Caco-2 (cell line): ENCODE results near the gene PPP2R5C. TPM values are rescaled to one million over a fixed set of nuclear protein-coding genes. Genes with fewer than 3 reads are reported as not detected.
A peak's percentile ranks its signal among the peaks of the same experiment; 100 is the strongest.

Experiments
- BruUV-seq: library from RNA; stranded (reverse); fragments of 400-500 nt; replicated peaks from 2 replicates; lab custom pipeline; 2021; lab: Mats Ljungman, UMichigan
- CTCF ChIA-PET: fragments of 300-600 bp; sonication (Branson Sonifier 250); formaldehyde crosslinking; loops from one replicate; lab custom pipeline; 2022; ENCODE audit warnings: antibody characterized with exemption; lab: Charles Lee
- POLR2A ChIA-PET: fragments of 300-600 bp; sonication (Branson Sonifier 250); formaldehyde crosslinking; loops from one replicate; lab custom pipeline; 2022; ENCODE audit warnings: antibody characterized with exemption; lab: Charles Lee
- DNase-seq, 2 experiments: peaks; one replicate each; pipeline versions ENCODE4 v3.0.0 to v3.0.0-alpha.2; 2020 to 2022
- H3K27me3 ChIP-seq: replicated peaks from 2 replicates; pipeline ENCODE4 v1.6.0; 2011; ENCODE audit warnings: low read length; ENCODE audit not compliant: control insufficient read depth, insufficient read depth
- H3K36me3 ChIP-seq: 2 replicates; pipeline ENCODE4 v1.5.1; 2011; ENCODE audit warnings: low read length; ENCODE audit not compliant: control insufficient read depth, insufficient read depth
- H3K4me1 ChIP-seq: fragments of 250-450 bp; sonication (Bioruptor Pico); 2 replicates; pipeline ENCODE4 v1.5.1; 2020; ENCODE audit warnings: mild to moderate bottlenecking
- H3K4me3 ChIP-seq: 2 replicates; pipeline ENCODE4 v1.5.1; 2011; ENCODE audit warnings: low read depth, mild to moderate bottlenecking, control low read depth, low read length
- H3K9me3 ChIP-seq: fragments of 250-450 bp; sonication (Bioruptor Pico); 2 replicates; pipeline ENCODE4 v1.5.1; 2020; ENCODE audit warnings: mild to moderate bottlenecking, moderate library complexity
- H3K27ac Mint-ChIP-seq: one replicate; pipeline ENCODE4 v1.8.0; 2022; ENCODE audit warnings: mixed read lengths; ENCODE audit not compliant: unreplicated experiment
- H3K27me3 Mint-ChIP-seq: one replicate; pipeline ENCODE4 v1.8.0; 2022; ENCODE audit warnings: mixed read lengths; ENCODE audit not compliant: insufficient read depth, unreplicated experiment
- H3K36me3 Mint-ChIP-seq: one replicate; pipeline ENCODE4 v1.8.0; 2022; ENCODE audit warnings: mild to moderate bottlenecking, mixed read lengths; ENCODE audit not compliant: insufficient read depth, unreplicated experiment
- H3K4me1 Mint-ChIP-seq: one replicate; pipeline ENCODE4 v1.8.0; 2022; ENCODE audit warnings: low read depth, mixed read lengths; ENCODE audit not compliant: unreplicated experiment
- H3K4me3 Mint-ChIP-seq: one replicate; pipeline ENCODE4 v1.8.0; 2022; ENCODE audit warnings: mild to moderate bottlenecking, moderate library complexity, mixed read lengths; ENCODE audit not compliant: unreplicated experiment
- H3K9me3 Mint-ChIP-seq: one replicate; pipeline ENCODE4 v1.8.0; 2022; ENCODE audit warnings: mixed read lengths; ENCODE audit not compliant: unreplicated experiment
- intact Hi-C: fragments of 100-400 bp; cut with micrococcal nuclease; formaldehyde crosslinking; loops from one replicate; pipeline ENCODE4 v1.10.0; 2022; ENCODE audit not compliant: unreplicated experiment
- total RNA-seq: library from RNA; stranded (reverse); gene quantifications from 2 replicates; pipeline ENCODE4 v1.2.3, GENCODE V29; 2022
- TF ChIP-seq, protein P1 (sequence below), 2 experiments: fragments of 200-600 bp in 1 of 2; IDR thresholded peaks; 1 replicate in 1 of 2; 2 replicates in 1 of 2; pipeline versions ENCODE4 v1.5.1 to v1.8.0; 2011 to 2022; ENCODE audit warnings: antibody characterized with exemption in 1 of 2, control low read depth in 1 of 2, inconsistent platforms in 1 of 2, low read depth in 1 of 2, low read length in 1 of 2, mild to moderate bottlenecking in 1 of 2, moderate library complexity in 1 of 2; ENCODE audit not compliant: insufficient read depth in 1 of 2, severe bottlenecking in 1 of 2, unreplicated experiment in 1 of 2

The PPP2R5C gene
- total RNA-seq, 1 experiment from 2014 or later: 97.5 TPM

DNA sequence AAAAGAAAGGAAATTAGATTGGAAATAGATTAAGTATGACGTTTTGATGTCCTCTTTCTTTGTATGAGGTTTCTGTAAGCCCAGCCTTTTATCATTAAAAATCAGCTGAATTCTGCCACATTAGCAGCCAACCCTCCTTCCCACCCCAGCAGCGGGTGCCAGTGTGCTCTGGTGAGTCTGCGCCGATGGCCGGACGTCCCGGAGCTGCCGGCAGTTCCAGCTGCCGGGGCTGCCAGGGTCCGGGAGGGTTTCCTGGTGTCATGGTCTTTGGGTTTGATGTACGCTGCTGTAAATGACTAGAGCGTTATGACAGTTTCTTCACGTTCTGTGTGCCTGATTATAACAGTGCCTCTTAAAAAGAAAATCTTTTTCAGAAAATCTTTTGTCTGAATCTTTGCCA is 151.3 kb downstream of the PPP2R5C start:
- intact Hi-C loops: no loop called here
- Mint-ChIP-seq H3K27ac (no peak overlapping the region), H3K4me3 (no peak overlapping the region), H3K4me1 (no peaks in the 10 kb centered on the region), H3K36me3 (peaks cover 21% of the 10 kb centered on the region), H3K27me3 (no peaks in the 10 kb centered on the region), H3K9me3 (no peaks in the 10 kb centered on the region)
- Histone ChIP-seq H3K9me3 (no peaks in the 10 kb centered on the region), H3K4me3 (no peak overlapping the region), H3K36me3 (no peaks in the 10 kb centered on the region; the same call in 1 of the 2 replicates), H3K4me1 (no peaks in the 10 kb centered on the region), H3K27me3 (no peaks in the 10 kb centered on the region)
- TF ChIP-seq, protein P1, sequence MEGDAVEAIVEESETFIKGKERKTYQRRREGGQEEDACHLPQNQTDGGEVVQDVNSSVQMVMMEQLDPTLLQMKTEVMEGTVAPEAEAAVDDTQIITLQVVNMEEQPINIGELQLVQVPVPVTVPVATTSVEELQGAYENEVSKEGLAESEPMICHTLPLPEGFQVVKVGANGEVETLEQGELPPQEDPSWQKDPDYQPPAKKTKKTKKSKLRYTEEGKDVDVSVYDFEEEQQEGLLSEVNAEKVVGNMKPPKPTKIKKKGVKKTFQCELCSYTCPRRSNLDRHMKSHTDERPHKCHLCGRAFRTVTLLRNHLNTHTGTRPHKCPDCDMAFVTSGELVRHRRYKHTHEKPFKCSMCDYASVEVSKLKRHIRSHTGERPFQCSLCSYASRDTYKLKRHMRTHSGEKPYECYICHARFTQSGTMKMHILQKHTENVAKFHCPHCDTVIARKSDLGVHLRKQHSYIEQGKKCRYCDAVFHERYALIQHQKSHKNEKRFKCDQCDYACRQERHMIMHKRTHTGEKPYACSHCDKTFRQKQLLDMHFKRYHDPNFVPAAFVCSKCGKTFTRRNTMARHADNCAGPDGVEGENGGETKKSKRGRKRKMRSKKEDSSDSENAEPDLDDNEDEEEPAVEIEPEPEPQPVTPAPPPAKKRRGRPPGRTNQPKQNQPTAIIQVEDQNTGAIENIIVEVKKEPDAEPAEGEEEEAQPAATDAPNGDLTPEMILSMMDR (IDR thresholded peaks at IDR 0.05; ENCODE audit: insufficient read depth in 1 of 2, low read depth in 1 of 2, low read length in 1 of 2, severe bottlenecking in 1 of 2, unreplicated experiment in 1 of 2): no peak
- CTCF ChIA-PET: no interaction called here
- no peak for DNase-seq
- POLR2A ChIA-PET: no interaction called here
- BruUV-seq: no TSS peak

- Histone ChIP-seq H3K9me3 (no peaks in the 10 kb centered on the region), H3K4me1 (no peaks in the 10 kb centered on the region), H3K4me3 (no peak overlapping the region), H3K36me3 (no peaks in the 10 kb centered on the region), H3K27me3 (no peaks in the 10 kb centered on the region)
- H3K4me1 Mint-ChIP-seq: no peaks in the 10 kb centered on the region
- H3K27me3 Mint-ChIP-seq: no peaks in the 10 kb centered on the region
- ChIA-PET CTCF (no interaction called here), POLR2A (no interaction called here)
- no peaks in the 10 kb centered on the region for H3K9me3 Mint-ChIP-seq
- intact Hi-C loops: no loop called here
- H3K27ac Mint-ChIP-seq: no peak overlapping the region
- no peak for DNase-seq
- TF ChIP-seq, protein P1 (IDR thresholded peaks at IDR 0.05; ENCODE audit: insufficient read depth in 1 of 2, low read depth in 1 of 2, low read length in 1 of 2, severe bottlenecking in 1 of 2, unreplicated experiment in 1 of 2): no peak
- H3K36me3 Mint-ChIP-seq: peaks cover 20% of the 10 kb centered on the region
- H3K4me3 Mint-ChIP-seq: no peak overlapping the region
- BruUV-seq: no TSS peak
Measured at GRCh38 chr14:101914083-101914482, 152.6 kb downstream of the PPP2R5C start.

GRCh38 chr14:101915871-101916815 is 154.6 kb downstream of the PPP2R5C start:
- TF ChIP-seq, protein P1 (IDR thresholded peaks at IDR 0.05; ENCODE audit: insufficient read depth in 1 of 2, low read depth in 1 of 2, low read length in 1 of 2, severe bottlenecking in 1 of 2, unreplicated experiment in 1 of 2): no peak
- peak overlapping the region; percentile 44 for H3K27ac Mint-ChIP-seq
- H3K4me1 Mint-ChIP-seq: no peaks in the 10 kb centered on the region
- Histone ChIP-seq H3K36me3 (no peaks in the 10 kb centered on the region), H3K9me3 (no peaks in the 10 kb centered on the region), H3K27me3 (no peaks in the 10 kb centered on the region), H3K4me3 (no peak overlapping the region), H3K4me1 (no peaks in the 10 kb centered on the region)
- POLR2A ChIA-PET: no interaction called here
- no peak overlapping the region for H3K4me3 Mint-ChIP-seq
- peaks cover 16% of the 10 kb centered on the region for H3K36me3 Mint-ChIP-seq
- no peak for DNase-seq
- CTCF ChIA-PET: interaction anchor here (0.6 kb wide), 1 partner anchor 145 kb away, joined by 4 read pairs; no protein-coding TSS in a partner anchor
- no peaks in the 10 kb centered on the region for H3K27me3 Mint-ChIP-seq
- intact Hi-C loops: no loop called here
- no peaks in the 10 kb centered on the region for H3K9me3 Mint-ChIP-seq
- BruUV-seq: no TSS peak
